GM19397 (cell line): ENCODE data around the gene PADI1.

Experiments
- ATAC-seq: cut with Tn5 transposase; IDR thresholded peaks from one replicate; pipeline ENCODE4 v1.9.1; 2021; ENCODE audit warnings: mild to moderate bottlenecking, moderate library complexity; ENCODE audit not compliant: unreplicated experiment

The PADI1 gene

DNA sequence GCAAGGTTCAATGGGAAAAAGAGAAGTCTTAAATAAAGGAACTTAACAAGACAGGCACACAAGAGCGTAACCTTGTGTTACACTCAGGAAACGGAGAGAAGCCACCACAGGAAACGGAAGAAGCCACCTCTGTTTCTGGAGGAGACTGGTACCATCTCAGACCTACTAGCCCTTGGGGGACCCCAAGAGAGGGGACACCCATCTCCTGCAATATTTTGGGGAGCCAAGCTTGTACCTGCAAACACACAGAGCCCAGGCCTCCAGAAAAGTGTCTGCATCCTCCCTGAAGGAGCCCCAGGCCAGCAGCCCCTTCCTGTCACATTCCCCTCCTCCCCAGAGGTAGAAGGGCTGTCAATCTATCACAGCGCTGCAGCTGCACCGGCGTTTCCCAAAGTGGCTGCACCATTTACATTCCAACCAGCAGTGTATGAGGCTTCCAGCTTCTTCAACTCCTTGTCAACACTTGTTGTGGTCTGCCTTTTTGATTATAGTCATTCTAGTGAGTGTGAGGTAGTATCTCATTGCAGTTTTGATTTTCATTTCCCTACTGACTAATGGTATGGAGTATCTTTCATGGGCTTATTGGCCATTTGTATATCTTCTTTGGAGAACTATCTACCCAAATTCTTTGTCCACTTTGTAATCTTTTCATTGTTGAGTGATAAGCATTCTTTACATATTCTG lies 23.0 kb upstream of the PADI1 start:
- ATAC-seq: no peak

DNA sequence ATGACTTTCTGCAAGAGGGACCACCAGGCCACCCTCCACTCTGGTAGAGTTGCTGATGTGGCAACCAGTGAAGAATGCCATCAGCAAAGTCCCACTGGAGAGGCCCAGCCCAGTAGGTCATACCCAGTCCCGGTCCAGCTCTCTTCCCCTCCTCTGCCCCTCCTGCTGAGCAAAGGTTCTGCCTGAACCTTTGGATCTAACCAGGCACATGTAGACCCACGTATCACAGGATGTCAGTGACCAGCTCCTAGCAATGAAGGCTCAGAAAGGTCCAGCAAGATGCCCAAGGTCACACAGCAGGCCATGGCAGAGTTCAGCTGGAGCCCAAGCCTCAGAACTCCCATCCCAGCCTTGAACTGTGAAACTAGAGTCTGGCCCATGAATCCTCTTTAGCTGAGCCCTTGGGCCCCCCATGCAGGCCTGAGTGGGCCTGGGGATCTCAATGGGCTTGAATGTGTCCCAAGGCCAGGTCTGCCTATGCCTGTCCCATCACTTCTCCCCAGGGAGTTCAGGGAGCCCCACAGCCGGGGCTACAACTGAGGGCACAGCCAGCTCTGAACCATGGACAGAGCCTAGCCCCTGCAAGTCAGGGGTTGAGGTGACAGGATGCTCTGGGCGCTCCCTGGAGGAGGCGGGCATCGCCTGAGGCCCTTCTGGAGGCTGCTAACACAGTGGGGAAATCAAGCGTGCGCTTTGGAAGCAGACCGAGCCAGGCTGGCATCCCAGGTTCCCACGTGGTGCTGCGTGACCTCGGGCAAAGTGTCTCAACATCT lies 21.4 kb upstream of the PADI1 start:
- no peak for ATAC-seq

DNA sequence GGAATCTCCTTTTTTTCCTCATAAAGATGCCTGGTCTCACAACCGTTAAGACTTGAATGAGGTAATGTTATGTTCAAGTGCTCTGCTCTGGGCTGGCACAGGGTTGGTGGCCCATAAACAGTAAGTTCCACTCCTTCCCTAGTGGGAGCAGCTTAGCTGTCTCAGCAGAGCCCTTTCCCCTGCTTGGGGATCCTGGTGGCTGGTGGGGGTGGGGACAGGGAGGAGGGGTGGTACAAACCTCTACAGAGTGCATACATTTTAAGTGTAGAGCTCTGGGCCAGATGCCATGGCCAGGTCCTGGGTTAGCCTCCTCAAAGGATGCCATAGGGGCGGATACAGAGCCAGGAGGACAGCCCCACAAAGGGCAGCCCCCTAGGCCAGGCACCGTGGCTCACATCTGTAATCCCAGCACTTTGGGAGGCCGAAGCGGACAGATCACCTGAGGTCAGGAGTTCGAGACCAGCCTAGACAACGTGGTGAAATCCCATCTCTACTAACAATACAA lies 20.7 kb upstream of the PADI1 start:
- no peak for ATAC-seq

DNA sequence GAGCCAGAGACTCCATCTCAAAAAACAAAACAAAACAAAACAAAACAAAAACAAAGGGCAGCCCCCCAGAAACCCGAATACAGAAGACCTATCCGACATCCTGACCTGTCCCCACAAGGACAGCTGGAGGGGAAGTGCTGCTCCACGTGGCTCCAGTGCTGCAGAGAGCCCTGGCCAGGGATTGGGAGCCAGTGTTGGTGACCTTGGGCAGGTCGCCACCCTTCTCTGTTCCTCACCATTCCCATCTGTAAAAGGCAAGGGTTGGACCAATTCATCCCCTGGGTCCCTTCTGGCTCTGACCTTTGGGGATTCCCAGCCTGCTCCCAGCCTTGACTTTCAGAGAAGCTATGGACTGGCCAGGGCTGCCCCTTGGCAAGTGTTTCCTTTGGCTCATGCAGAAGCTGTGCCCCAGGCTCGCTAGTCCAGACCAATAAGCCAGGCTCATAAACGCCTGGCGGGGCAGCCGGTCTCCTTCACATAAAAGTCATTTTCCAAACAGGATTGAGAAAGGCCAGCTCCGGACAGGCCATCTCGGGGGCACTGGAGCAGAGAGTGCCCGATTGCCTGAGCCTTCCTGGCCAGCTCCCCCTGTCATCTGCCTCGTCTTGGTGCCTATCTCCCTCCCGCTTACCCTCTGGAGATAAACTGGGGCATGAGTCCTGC lies 20.0 kb upstream of the PADI1 start:
- no peak for ATAC-seq

DNA sequence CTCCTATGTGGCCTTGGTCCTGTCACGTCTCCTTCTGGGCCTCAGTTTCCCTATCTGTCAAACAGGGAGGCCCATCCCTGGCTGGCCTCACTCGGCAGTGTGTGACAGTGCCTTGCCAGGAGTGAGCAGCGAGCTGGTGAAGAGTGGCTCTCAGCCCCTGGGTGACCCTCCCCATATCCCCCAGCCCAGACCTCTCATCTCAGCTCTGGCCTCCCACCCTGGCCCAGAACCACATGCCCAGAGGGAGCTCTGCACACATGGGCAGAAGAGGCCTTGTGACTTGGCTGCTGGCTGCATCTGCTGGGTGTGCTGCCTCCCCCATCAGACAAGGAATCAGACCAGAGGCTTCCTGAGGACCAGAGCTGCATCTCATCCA lies 19.5 kb upstream of the PADI1 start:
- ATAC-seq: no peak

DNA sequence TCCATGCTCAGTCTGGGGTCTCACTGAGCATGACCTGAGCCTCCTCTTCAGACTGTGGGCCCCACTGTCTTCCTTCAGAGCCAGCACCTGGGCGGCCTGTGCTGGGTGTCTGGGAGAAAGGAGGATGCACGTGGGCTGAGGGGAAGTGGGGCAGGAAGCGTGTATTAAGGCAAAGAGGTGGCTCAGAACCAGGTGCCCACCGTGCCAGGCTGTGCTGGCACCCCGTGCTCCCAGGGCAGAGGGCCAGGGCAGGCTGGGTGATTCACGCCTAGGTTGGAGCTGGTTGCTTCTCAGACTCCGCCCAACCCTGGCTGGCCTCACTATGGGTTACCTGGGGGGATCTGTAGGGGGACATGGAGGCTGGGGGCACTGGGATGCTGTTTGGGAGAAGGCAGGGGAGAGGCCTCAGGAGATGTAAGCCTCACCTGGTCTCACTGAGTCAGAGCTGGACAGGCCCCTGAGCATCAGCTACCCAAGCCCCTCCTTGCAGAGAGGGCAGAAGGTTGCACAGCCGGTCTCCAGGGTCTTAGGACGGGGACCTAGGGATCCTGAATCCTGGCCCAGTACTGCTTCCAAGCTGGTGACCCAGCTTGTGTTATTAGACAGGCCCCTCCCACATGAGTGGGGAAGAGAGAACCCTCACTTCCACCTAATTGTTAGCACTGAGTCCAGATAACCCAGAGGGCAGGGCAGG lies 18.6 kb upstream of the PADI1 start:
- ATAC-seq: no peak

DNA sequence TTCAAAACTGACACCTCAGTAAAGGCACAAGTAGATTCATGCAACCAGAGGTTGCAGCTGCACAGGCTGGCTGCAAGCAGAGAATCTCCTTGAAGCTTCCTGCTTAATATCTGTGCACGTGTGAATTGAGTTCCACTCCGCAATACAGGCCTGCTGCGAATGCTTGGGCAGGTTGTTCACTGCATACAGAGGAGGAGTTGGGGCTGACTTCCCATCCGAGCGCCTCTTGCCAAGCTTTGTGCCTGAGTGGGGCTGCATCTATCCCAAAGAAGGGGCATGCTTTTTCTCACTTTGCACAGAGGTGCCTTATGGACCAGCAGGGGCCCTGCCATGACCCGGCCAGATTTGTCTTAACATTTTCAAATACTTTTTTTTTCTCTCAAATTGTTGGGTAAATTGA lies 17.9 kb upstream of the PADI1 start:
- no peak for ATAC-seq

DNA sequence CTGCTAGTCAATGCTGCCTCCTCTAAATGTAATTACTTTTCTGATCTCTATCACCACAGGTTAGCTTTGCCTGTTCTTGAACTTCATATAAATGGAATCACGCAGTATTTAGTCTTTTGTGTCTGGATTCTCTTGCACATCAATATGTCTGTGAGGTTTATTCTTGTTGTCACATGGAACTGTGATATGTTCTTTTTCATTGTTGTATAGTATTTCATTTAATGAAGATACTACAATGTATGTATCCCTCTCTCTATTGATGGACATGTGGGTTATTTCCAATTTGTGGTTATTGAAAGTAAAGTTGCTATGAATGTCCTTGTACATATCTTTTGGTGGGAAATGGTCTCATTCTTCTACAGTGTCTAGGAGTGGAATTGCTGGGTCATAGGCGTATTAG lies 16.7 kb upstream of the PADI1 start:
- ATAC-seq: no peak

DNA sequence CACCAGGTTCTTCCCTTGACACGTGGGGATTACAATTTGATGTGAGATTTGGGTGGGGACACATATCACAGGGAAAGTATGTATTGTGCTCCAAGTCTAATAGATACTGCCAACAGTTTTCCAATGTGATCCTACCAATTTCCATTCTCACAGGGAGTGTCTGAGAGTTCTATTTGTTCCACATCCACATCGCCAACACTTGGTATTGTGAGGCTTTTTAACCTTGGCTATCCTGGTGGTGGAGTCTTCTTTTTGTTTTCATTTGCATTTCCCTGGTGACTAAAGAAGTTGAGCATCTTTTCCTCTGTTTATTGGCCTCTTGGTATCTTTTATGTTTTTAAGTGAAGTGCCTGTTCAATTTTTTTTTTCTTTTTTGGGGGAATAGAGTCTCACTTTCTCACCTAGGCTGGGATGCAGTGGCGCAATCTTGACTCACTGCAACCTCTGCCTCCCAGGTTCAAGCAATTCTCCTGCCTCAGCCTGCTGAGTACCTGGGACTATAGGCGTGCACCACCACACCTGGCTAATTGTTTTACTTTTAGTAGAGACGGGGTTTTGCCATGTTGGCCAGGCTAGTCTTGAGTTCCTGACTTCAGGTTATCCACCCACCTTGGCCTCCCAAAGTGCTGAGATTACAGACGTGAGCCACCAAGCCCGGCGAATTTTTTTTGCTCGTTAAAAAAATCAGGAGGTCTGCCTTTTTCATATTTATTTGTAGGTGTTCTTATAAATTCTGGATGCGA lies 15.9 kb upstream of the PADI1 start:
- ATAC-seq: no peak

DNA sequence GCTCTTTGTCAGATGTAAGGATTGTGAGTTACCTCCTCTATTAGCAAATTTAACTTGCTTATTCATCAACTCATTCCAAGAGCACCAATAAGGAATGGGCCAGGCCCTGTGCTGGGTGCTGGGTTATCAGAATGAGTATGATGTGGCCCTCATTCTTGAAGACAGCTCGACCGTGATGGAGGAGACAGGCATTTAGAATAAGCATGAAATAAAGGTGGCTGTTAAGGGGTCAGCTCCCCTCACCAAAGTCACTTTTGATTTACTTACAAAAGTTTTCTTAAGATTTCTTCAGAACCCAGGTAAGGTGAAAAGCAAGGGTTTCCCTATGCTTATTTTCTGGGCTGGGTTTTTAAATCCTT lies 15.3 kb upstream of the PADI1 start:
- no peak for ATAC-seq

DNA sequence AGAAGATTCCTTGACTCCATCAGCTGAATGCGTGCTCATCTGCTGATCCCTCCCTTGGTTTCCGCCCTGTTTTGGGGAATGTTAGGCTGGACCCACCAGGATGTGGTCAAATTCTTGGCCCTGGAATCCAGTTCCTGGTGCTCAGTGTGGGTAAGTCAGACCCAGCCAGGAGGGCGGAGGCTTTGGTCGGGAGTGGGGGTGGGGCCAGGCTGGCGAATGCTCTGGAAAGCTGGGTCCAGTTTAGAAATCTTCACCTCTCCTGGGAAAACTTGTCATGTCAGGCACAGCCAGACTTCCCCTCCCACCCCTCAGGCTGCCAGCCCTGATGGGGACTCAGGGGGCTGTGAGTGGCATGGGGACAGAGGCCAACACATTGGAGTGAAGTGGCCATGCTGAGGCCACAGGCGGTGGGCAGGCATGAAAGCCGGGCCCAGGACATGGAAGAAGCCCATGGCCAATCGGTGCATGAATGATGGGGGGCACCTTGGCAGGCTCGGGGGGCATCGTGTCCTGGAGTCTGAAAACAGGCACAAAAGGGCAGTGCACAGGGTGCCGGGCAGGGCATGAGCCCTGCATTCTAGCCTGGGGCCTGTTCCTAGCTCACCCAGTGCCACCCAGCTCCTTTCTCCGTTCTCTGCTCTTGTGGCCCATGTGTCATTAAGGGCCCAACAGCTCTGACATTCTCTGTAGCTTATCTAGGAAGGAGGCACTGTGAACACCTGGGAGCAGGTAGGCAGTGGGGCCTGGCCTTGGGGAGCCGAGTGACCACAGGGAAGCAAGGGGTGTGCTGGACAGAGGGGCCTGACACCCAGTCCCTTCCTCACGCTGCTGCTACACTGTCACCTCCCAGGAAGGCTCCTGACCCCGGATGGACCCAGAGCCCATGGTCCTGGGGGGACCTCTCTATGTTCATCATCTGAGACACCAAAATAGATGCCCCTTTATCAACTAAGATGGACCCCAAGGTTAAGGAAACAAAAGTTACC lies 14.6 kb upstream of the PADI1 start:
- no peak for ATAC-seq

DNA sequence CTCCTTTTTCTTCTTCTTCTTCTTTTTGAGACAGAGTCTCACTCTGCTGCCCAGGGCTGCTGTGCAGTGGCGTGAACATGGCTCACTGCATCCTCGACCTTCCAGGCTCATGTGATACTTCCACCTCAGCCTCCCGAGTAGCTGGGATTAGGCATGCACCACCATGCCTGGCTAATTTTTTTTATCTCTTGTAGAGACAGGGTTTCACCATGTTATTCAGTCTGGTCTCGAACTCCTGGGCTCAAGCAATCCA lies 13.0 kb upstream of the PADI1 start:
- no peak for ATAC-seq

DNA sequence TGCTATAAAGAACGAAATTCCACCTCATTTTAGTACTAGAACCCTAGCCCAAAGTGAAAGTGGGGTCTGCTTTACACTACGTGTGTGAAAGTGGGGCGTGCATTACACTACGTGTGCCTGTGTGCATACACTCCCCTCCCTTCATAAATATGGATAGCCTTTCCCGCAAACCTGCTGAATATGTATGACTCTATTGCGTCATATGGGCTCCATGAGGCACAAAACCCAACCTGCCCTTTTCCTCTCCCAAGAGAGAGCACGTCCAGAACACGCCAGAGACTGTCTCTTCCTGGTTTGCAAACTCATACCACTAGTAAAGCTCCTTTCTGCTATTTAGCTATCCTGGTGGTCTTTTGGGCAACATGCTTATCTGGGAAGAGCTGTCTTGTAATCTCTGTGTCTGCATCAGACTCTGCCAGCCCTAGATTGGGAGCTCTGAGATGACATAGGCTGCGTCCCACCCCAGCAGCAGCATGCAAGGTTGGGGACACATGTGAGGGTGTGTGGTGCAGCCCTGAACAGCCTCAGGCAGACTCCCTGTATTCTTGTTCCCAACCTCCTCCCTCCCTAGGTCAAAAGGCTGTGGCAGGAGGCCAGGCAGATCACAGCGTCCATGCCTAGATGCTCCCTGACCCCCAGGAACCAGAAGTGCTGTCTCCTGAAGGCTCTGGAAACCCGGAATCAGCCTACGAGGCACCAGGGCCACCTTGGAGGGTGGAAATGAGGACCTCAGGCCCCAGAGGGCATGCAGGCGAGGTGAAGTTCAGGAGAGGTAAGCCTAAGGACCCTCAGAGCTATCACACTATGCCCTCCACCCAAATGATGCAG lies 12.3 kb upstream of the PADI1 start:
- no peak for ATAC-seq

DNA sequence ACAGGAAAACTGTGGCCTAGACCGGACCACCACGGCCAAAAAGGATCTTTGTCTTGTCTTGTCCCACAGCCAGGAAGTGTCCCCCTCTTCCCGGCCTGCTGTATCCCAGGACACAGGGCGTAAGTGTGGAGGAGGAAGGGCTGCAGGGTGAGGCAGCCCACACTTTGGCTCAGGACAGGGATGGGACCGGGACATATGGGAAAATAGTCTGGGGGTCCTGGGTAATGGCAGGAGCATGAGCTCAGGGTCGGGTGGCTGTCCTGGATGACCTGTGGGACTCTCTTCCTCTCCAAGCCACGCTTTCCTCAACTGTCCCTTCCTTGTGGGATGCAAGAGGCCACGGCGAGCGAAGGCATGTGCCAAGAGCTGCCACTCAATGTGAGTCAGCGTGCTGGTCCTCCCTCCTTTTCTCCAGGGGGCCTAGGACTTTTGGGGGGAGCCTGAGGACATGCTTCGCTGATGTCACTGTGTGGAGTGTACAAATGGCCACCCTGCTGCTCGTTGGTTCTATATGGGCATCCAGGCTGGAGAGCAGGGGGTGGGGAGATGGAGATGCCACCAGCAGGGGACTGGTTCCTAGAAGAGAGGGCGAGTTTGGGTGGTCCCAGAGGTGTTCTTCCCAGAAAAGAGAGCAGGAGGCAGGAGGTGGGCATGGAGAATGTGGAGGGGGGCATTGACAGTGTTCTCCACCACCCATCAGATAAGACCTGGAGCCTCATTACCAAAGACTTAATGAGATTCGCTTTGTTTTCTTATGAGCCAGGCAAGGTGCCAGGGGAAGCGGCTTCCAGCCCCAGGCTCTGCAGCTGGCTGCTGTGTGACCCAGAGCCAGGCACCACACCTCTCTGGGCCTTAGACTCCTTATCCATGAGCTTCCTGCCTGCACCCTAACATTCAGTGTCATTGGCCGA lies 11.5 kb upstream of the PADI1 start:
- ATAC-seq: no peak

DNA sequence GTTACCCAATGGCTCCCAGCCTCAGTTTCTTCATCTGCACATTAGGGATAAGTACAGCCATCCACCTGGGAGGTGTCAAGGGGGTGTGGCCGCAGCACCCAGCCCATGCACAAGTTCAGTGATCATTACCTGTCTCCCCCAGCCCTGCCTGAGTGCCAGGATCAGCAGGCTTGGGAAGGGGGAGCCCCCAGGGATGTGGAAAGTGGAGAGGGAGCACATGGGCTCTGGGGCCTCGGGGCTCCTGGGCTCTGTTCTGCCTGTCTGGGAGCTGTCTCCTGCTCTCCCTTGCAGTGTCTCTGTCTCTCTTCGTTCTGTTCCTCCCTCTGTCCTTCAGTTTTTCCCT lies 10.8 kb upstream of the PADI1 start:
- ATAC-seq: no peak

DNA sequence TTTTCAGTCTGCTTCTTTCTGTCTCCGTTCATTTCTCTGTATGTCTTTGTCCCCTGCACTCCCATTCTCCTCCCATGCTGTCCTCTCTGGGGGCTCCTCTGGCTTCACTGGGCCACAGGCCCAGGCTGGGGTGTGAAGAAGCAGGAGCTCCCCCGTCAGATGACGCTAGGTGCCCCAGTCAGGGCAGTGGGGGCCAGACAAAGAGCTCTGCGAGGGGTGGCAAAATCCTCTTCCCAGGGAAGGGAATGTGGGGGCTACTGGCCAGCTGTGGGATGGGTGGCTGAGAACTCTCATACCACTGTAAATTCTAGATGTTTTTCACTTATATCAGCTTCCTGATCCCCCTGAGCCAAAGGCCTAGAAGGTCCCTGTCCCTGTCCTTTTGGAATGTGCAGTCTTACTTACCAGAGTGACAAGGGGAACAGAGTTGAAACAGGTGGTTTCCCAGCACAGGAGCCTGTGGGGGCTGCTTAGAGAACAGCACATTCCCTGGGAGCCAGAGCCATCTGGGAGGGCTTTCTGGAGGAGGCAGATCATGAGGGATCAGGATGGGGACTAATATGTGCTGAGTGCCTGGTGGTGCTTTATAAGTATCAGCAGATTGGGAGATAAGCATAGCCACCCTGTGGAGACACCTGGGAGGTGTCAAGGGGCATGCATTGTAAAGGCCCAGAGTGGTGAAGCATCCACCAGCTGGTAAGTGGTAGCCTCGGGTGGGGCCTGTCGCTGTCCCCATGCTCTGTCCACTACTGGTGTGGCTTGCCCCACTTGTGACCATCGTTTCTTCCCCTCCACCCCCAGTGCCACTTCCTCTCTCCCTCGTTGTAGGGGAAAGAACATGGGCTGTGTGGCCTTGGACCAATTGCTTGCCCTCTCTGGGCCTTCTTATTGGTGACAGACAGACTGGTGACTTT lies 10.1 kb upstream of the PADI1 start:
- ATAC-seq: no peak

DNA sequence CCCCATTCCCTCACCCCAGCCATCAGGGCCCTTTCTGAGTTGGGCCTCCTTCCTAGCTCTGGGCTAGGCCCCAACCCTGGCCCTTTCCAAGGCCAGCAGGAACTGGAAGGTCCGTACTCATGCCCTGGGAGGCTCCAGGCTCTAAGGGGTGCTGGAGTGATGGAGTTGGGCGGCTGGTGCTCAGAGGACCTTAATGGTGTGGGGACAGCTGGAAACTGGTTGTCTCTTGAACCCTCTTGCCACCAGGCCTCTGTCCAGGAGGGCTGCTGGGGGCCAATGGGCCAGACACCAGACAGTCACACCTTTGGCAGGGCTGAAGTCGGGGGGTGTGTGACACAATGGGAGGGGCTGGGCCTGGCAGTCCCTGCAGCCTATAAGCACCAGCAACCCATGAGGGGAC lies 9.2 kb upstream of the PADI1 start:
- no peak for ATAC-seq
